ENCODE data around the gene IGFBP5.

DNA sequence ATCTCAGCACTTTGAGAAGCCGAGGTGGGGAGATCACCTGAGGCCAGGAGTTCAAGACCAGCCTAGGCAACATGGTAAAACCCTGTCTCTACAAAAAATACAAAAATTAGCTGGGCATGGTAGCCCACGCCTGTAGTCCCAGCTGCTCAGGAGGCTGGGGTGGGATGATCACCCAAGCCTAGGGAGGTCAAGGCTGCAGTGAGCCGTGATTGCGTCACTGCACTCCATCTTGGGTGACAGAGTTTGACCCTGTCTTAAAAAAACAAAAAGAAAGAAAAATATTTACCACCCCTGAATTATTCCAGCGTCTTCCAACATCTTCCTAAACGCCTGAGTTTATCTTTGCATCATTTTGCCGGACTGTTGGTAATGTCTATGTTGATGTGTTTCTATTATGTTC is 6.2 kb upstream of the IGFBP5 start:
- TF ChIP-seq POLR2A (IDR thresholded peaks at IDR 0.05) = no peak
- TF ChIP-seq POLR2AphosphoS5 (IDR thresholded peaks at IDR 0.05) = no peak
- no peak for TF ChIP-seq CTCF (IDR thresholded peaks at IDR 0.05)

Data from breast epithelium (tissue), 3 donors.